K562 (cell line): ENCODE measurements around the gene ABHD18.
A peak's percentile ranks its signal among the peaks of the same experiment; 100 is the strongest.
"Not testable (repeated sequence)": the region's sequence is repeated elsewhere in the genome, so short reads cannot be mapped to it uniquely, and the experiment has no call there.

Experiments
- ATF2 ChIP-seq: sonication (generic); formaldehyde crosslinking; IDR thresholded peaks from 2 replicates; pipeline ENCODE4 v1.8.1; 2022; ENCODE audit warnings: missing genetic modification reagents
- BACH1 ChIP-seq: fragments of 200-800 bp; sonication (Bioruptor generic); IDR thresholded peaks from 2 replicates; pipeline ENCODE4 v1.6.1; 2016; ENCODE audit warnings: missing genetic modification characterization, missing compliant biosample characterization
- EP300 ChIP-seq: IDR thresholded peaks from 2 replicates; pipeline ENCODE4 v1.6.1; 2012; ENCODE audit warnings: low read length, improper control_type of control experiment
- FOXK2 ChIP-seq, 2 experiments: fragments of 450-650 bp; IDR thresholded peaks in 1 of 2; conservative IDR thresholded peaks in 1 of 2; 2 replicates each; pipeline ENCODE4 v1.6.1; 2016; ENCODE audit warnings: low read depth in 2 of 2, mild to moderate bottlenecking in 1 of 2
- GTF2F1 ChIP-seq: IDR thresholded peaks from 2 replicates; pipeline ENCODE4 v1.6.1; 2011; ENCODE audit warnings: low read depth, low read length, improper control_type of control experiment
- HIVEP1 ChIP-seq: fragments of 250-450 bp; sonication (Bioruptor Pico); IDR thresholded peaks from 2 replicates; pipeline ENCODE4 v1.4.0; 2020; ENCODE audit warnings: mild to moderate bottlenecking
- PHF8 ChIP-seq: fragments of 200-600 bp; sonication (generic); IDR thresholded peaks from 2 replicates; pipeline ENCODE4 v1.6.1; 2012; ENCODE audit warnings: mixed run types, mild to moderate bottlenecking, inconsistent platforms, low read length, moderate library complexity, borderline replicate concordance
- POLR2A ChIP-seq: fragments of 450-650 bp; conservative IDR thresholded peaks from 2 replicates; pipeline ENCODE4 v1.6.1; 2016
- RFX1 ChIP-seq: fragments of 450-650 bp; IDR thresholded peaks from 2 replicates; pipeline ENCODE4 v1.6.1; 2016; ENCODE audit warnings: mild to moderate bottlenecking, moderate library complexity
- ZNF639 ChIP-seq, 2 experiments: fragments of 200-800 bp in 1 of 2; sonication (Bioruptor generic) in 1 of 2; sonication (generic) in 1 of 2; formaldehyde crosslinking in 1 of 2; IDR thresholded peaks in 1 of 2; conservative IDR thresholded peaks in 1 of 2; 2 replicates each; pipeline versions ENCODE4 v1.5.0 to v1.6.1; 2016 to 2020; ENCODE audit warnings: missing compliant biosample characterization in 1 of 2, missing genetic modification characterization in 1 of 2, missing genetic modification reagents in 1 of 2
- ZZZ3 ChIP-seq: fragments of 450-650 bp; IDR thresholded peaks from 2 replicates; pipeline ENCODE4 v1.6.1; 2016; ENCODE audit warnings: antibody characterized with exemption, mild to moderate bottlenecking, moderate library complexity
- TF ChIP-seq, protein P1 (sequence below), 3 experiments: IDR thresholded peaks in 2 of 3; conservative IDR thresholded peaks in 1 of 3; 2 replicates each; pipeline ENCODE4 v1.5.1; 2011 to 2012; ENCODE audit warnings: low read length in 3 of 3, mild to moderate bottlenecking in 3 of 3, control low read depth in 2 of 3, improper control_type of control experiment in 1 of 3, inconsistent platforms in 1 of 3, low read depth in 1 of 3, mixed read lengths in 1 of 3, moderate library complexity in 1 of 3; ENCODE audit not compliant: insufficient read depth in 2 of 3

GRCh38 chr4:128051229-128051628 lies 86.0 kb downstream of the ABHD18 start:
- TF ChIP-seq EP300; BACH1; HIVEP1 (CRISPR knock-in tag); POLR2A; ATF2 (CRISPR knock-in tag); ZZZ3; ZNF639 (CRISPR knock-in tag; conservative IDR thresholded peaks at IDR 0.05 in 1 of 2, IDR thresholded peaks at IDR 0.05 in 1 of 2); GTF2F1; FOXK2 (conservative IDR thresholded peaks at IDR 0.05 in 1 of 2, IDR thresholded peaks at IDR 0.05 in 1 of 2; ENCODE audit: low read depth in 2 of 2); PHF8; RFX1: not testable (repeated sequence)
- TF ChIP-seq, protein P1, sequence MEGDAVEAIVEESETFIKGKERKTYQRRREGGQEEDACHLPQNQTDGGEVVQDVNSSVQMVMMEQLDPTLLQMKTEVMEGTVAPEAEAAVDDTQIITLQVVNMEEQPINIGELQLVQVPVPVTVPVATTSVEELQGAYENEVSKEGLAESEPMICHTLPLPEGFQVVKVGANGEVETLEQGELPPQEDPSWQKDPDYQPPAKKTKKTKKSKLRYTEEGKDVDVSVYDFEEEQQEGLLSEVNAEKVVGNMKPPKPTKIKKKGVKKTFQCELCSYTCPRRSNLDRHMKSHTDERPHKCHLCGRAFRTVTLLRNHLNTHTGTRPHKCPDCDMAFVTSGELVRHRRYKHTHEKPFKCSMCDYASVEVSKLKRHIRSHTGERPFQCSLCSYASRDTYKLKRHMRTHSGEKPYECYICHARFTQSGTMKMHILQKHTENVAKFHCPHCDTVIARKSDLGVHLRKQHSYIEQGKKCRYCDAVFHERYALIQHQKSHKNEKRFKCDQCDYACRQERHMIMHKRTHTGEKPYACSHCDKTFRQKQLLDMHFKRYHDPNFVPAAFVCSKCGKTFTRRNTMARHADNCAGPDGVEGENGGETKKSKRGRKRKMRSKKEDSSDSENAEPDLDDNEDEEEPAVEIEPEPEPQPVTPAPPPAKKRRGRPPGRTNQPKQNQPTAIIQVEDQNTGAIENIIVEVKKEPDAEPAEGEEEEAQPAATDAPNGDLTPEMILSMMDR (IDR thresholded peaks at IDR 0.05 in 2 of 3, conservative IDR thresholded peaks at IDR 0.05 in 1 of 3; ENCODE audit: insufficient read depth in 2 of 3, low read depth in 1 of 3, low read length in 3 of 3), result peak; percentile 35 to 37 (median 36); a peak in 3 of 6 replicates
